ENCODE data around the gene FOXD1.

DNA sequence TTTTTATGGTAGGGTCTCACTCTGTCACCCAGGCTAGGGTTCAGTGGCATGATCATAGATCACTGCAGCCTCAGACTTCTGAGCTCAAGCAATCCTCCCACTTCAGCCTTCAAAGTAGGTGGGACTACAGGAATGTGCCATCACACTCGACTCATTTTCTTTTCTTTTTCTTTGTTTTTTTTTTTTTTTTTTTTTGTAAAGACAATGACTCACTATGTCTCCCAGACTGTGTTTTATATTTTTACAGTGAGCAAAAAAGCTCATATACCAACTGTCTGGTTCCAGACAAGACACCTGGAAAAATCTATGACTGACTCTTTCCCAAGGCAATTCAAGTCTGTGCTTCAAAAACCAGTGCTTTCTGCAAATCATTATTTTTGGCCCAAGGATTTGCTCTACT lies 10.8 kb upstream of the FOXD1 start:
- no peak for TF ChIP-seq CTCF (IDR thresholded peaks at IDR 0.05)
- no peak for TF ChIP-seq POLR2A (IDR thresholded peaks at IDR 0.05; ENCODE audit: low read length)
